GM21723 (cell line): ENCODE results near the gene PGM1.

Experiments
- ATAC-seq: cut with Tn5 transposase; IDR thresholded peaks from one replicate; pipeline ENCODE4 v1.9.1; 2021; ENCODE audit warnings: mild to moderate bottlenecking, moderate library complexity; ENCODE audit not compliant: unreplicated experiment

Gene PGM1

GRCh38 chr1:63663873-63664272 lies 70.7 kb downstream of the PGM1 start:
- ATAC-seq: no peak

- ATAC-seq: no peak
Observed at GRCh38 chr1:63664742-63665141, 71.5 kb downstream of the PGM1 start.

GRCh38 chr1:63665410-63665809 lies 72.2 kb downstream of the PGM1 start:
- ATAC-seq: no peak

GRCh38 chr1:63665824-63666223 lies 72.6 kb downstream of the PGM1 start:
- ATAC-seq: no peak

- ATAC-seq: no peak
Observed at GRCh38 chr1:63668298-63668697, 75.1 kb downstream of the PGM1 start.

- no peak for ATAC-seq
Observed at GRCh38 chr1:63669151-63669961, 76.1 kb downstream of the PGM1 start.

GRCh38 chr1:63670164-63670563 lies 77.0 kb downstream of the PGM1 start:
- no peak for ATAC-seq

- ATAC-seq: no peak
Observed at GRCh38 chr1:63671514-63671913, 78.3 kb downstream of the PGM1 start.

GRCh38 chr1:63674238-63674864 lies 81.1 kb downstream of the PGM1 start:
- no peak for ATAC-seq

GRCh38 chr1:63674865-63675419 lies 81.7 kb downstream of the PGM1 start:
- no peak for ATAC-seq

- ATAC-seq: no peak
Observed at GRCh38 chr1:63675420-63675931, 82.3 kb downstream of the PGM1 start.

GRCh38 chr1:63677497-63677896 lies 84.3 kb downstream of the PGM1 start:
- no peak for ATAC-seq

- ATAC-seq: no peak
Observed at GRCh38 chr1:63678200-63678599, 85.0 kb downstream of the PGM1 start.

- ATAC-seq: no peak
Observed at GRCh38 chr1:63679076-63679475, 85.9 kb downstream of the PGM1 start.

- ATAC-seq: no peak
Observed at GRCh38 chr1:63679589-63679988, 86.4 kb downstream of the PGM1 start.

- ATAC-seq: no peak
Observed at GRCh38 chr1:63682936-63683335, 89.7 kb downstream of the PGM1 start.

GRCh38 chr1:63683759-63684158 lies 90.5 kb downstream of the PGM1 start:
- no peak for ATAC-seq

- ATAC-seq: no peak
Observed at GRCh38 chr1:63686696-63687095, 93.5 kb downstream of the PGM1 start.

GRCh38 chr1:63688302-63688890 lies 95.2 kb downstream of the PGM1 start:
- no peak for ATAC-seq

GRCh38 chr1:63690966-63691700 lies 97.9 kb downstream of the PGM1 start:
- no peak for ATAC-seq
